ENCODE results near the gene P4HB. TPM values are rescaled to one million over a fixed set of nuclear protein-coding genes. Genes with fewer than 3 reads are reported as not detected.
A peak's percentile ranks its signal among the peaks of the same experiment; 100 is the strongest.

The P4HB gene
- total RNA-seq, 4 donors from 2014 or later = 548 to 1,124 (median 681) TPM

DNA sequence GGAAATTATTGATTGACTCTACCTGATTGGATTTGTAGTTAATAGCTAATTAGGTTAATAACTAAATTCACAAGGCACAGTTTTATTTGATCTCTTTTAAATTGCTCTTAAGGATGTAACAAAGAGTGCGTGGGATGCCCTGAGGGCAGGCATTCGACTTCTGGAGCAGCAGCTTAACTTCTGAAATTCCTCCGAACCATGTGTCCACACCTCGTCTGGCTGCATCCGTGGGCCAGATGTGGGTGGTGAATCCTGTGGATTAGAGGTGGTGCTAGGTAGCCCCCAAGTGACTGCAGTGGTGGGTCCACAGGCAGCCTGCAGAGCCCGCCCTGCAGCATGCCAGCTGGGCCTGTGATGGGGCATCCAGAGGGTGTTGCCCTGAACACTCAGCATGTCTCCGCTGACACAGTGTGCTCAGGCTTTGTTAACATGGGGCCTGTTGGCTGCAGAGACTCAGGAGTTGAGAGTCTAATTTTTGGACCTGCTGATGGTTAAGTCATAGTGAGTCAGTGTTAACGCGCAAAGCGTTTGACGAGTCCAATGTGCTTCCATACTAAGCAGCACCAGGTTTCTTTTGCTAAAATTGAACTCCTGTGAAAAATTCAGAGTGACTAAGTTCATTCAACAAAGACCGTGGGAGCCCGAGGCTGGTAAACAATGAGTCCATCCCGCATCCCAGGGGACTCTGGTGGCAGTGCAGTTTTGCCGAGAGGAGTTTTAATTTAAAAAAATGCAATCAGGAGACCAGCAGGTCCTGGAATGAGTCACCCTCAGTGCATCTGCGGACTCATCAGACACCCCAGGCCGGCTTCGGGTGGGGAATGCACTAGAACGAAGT is 37.9 kb upstream of the P4HB start:
- H3K27me3 ChIP-seq = no peaks in the 10 kb centered on the region
- no peaks in the 10 kb centered on the region for H3K9me3 ChIP-seq
- WGBS, 2 donors = 89 to 97% methylated on average over 18 of the region's 19 CpGs
- H3K4me3 ChIP-seq (replicated peaks in 1 of 3) = no peak overlapping the region
- peaks cover 17 to 31% of the 10 kb centered on the region in 2 donors for H3K36me3 ChIP-seq
- intact Hi-C loops (cut with DNase I) = no loop called here
- no peak overlapping the region for H3K27ac ChIP-seq
- H3K4me1 ChIP-seq = peaks cover 0 to 14% of the 10 kb centered on the region in 2 donors
- TF ChIP-seq CTCF (IDR thresholded peaks at IDR 0.05) (no peak), POLR2A (IDR thresholded peaks at IDR 0.05) (no peak)
- no peak for DNase-seq

GRCh38 chr17:81895400-81895799 is 35.1 kb upstream of the P4HB start:
- 88 to 95% methylated on average over 11 of the region's 11 CpGs for WGBS, 2 donors
- DNase-seq = no peak
- intact Hi-C loops (cut with DNase I) = no loop called here
- Histone ChIP-seq H3K4me3 (replicated peaks in 1 of 3) (no peak overlapping the region), H3K27ac (no peak overlapping the region), H3K9me3 (no peaks in the 10 kb centered on the region), H3K36me3 (peaks cover 17 to 31% of the 10 kb centered on the region in 2 donors), H3K27me3 (no peaks in the 10 kb centered on the region), H3K4me1 (peaks cover 8 to 12% of the 10 kb centered on the region in 2 donors)
- no peak for TF ChIP-seq CTCF (IDR thresholded peaks at IDR 0.05)
- TF ChIP-seq POLR2A (IDR thresholded peaks at IDR 0.05) = no peak

DNA sequence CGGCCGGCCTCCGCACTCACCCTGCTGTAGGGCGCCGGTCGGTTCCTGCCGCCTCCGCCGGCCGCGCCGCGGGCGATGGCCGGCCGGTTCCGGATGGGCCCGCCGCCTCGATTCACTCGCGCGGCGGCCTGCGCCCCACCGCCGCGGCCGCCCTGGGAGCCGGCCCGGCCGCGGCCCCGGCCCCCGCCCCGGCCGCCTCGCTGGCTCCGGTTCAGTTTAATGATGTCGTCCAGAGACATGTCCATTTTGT is 30.9 kb upstream of the P4HB start:
- Histone ChIP-seq H3K4me1 (peaks cover 16 to 26% of the 10 kb centered on the region in 2 donors), H3K9me3 (no peaks in the 10 kb centered on the region), H3K27me3 (no peaks in the 10 kb centered on the region), H3K36me3 (peaks cover 24 to 39% of the 10 kb centered on the region in 2 donors), H3K4me3 (replicated peaks in 1 of 3) (peak overlapping the region in 2 of 3 donors; percentile 55 to 89), H3K27ac (peak overlapping the region in 2 of 3 donors; percentile 15 to 91)
- WGBS, 2 donors = no CpG with 5 or more reads among the region's 40 CpGs
- TF ChIP-seq CTCF (IDR thresholded peaks at IDR 0.05) (no peak), POLR2A (IDR thresholded peaks at IDR 0.05) (no peak)
- no peak for DNase-seq
- intact Hi-C loops (cut with DNase I) = no loop called here

- Histone ChIP-seq H3K9me3 (no peaks in the 10 kb centered on the region), H3K36me3 (peaks cover 23 to 34% of the 10 kb centered on the region in 2 donors), H3K27me3 (no peaks in the 10 kb centered on the region), H3K27ac (peak overlapping the region in 2 of 3 donors; percentile 15 to 56), H3K4me3 (replicated peaks in 1 of 3) (peak overlapping the region; percentile 48 to 89 (median 55)), H3K4me1 (peaks cover 16 to 32% of the 10 kb centered on the region in 2 donors)
- DNase-seq = no peak
- 6 to 7% methylated on average over 20 to 43 of the region's 69 CpGs for WGBS, 2 donors
- intact Hi-C loops (cut with DNase I) = no loop called here
- no peak for TF ChIP-seq CTCF (IDR thresholded peaks at IDR 0.05)
- no peak for TF ChIP-seq POLR2A (IDR thresholded peaks at IDR 0.05)
Observed at GRCh38 chr17:81890447-81891302, 30.3 kb upstream of the P4HB start.

DNA sequence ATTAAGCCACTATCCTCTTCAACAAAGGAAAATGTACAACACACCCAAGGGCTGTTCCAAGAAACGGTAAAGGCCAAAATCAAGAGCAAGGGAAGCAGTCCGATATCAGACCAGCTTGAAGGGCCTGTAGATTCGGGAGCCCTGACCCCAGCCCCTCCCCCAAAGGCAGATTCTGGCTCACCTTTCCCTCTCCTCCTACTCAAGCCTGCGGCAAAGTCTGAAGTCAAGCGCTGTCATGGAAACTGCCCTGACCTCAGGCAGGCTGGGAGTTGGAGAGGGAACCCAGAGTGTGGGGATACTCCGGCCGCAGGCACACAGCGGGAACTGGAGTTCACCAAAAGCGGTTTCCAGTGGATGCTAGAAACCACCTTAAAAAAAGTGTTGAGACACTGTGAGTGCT is 29.3 kb upstream of the P4HB start:
- WGBS, 2 donors = 92 to 93% methylated on average over 9 of the region's 9 CpGs
- no peaks in the 10 kb centered on the region for H3K9me3 ChIP-seq
- DNase-seq = no peak
- H3K4me1 ChIP-seq = peaks cover 16 to 33% of the 10 kb centered on the region in 2 donors
- TF ChIP-seq POLR2A (IDR thresholded peaks at IDR 0.05) = no peak
- TF ChIP-seq CTCF (IDR thresholded peaks at IDR 0.05) = no peak
- no peaks in the 10 kb centered on the region for H3K27me3 ChIP-seq
- H3K4me3 ChIP-seq (replicated peaks in 1 of 3) = no peak overlapping the region
- H3K27ac ChIP-seq = no peak overlapping the region
- H3K36me3 ChIP-seq = peaks cover 23 to 31% of the 10 kb centered on the region in 2 donors
- intact Hi-C loops (cut with DNase I) = no loop called here
